GM19438 (cell line): ENCODE data around the gene AGER.

Experiments used
- ATAC-seq: cut with Tn5 transposase; IDR thresholded peaks from one replicate; pipeline ENCODE4 v1.9.1; 2021; ENCODE audit warnings: low read depth; ENCODE audit not compliant: unreplicated experiment

Gene AGER

GRCh38 chr6:32174416-32174815 lies 9.6 kb downstream of the AGER start:
- ATAC-seq, result no peak

DNA sequence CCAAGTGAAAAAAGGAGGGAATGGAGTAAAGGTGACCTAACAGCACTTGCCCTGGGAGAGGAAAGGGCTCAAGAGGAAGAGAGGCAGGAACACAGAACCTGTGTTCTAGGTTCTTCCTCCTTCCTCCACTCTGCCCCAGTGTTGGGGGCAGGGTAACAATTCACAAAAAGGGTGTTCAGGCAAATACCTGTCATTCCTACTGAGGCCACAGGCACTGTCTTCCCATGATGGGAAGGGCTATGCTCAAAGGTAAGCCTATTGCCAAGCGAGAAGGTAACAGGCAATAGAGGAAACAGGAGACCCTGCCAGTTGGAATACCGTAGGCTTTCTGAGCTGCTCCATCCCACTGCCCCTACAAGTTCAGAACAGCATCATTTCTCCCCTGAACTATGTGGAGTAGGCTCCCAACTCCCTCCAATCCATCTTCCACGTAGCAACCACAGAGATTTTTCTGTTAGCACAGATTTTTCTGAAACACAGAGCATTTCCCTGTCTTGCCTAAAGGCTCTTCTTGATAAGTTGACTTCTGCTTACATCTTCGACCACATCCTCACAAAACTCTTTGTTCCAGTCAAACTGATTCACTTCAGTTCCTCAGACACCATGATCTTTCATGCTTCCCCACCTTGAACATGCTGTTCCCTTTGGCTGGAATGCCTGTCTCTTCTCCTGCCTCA lies 10.9 kb downstream of the AGER start:
- no peak for ATAC-seq

- no peak for ATAC-seq
Observed at GRCh38 chr6:32171234-32171633, 12.8 kb downstream of the AGER start.

DNA sequence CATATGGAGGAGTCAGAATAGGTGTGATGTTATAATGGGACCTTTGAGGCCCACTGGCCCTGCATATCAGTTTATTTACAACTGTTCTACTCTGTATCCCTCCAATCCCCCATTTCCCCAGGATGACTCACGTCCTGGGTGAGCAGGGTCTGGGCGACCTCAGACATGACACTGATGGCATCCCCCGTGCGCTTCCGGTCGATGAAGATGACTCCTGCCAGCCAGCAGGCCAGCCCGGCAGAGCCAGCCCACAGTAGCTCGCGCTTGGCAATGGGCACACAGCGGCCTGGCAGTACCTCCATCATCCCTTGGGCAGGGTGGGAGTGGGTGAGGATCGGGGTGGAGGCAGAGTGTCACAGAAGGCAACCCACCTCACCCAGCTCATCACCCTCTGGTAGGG lies 13.8 kb downstream of the AGER start:
- no peak for ATAC-seq

GRCh38 chr6:32168807-32169591 lies 15.1 kb downstream of the AGER start:
- ATAC-seq, result no peak

GRCh38 chr6:32168350-32168749 lies 15.7 kb downstream of the AGER start:
- ATAC-seq, result no peak

- no peak for ATAC-seq
Observed at GRCh38 chr6:32167761-32168262, 16.2 kb downstream of the AGER start.

- no peak for ATAC-seq
Observed at GRCh38 chr6:32167154-32167760, 16.8 kb downstream of the AGER start.

- ATAC-seq, result no peak
Observed at GRCh38 chr6:32166411-32167061, 17.5 kb downstream of the AGER start.

GRCh38 chr6:32164295-32164694 lies 19.8 kb downstream of the AGER start, which contains the start of gene EGFL8:
Gene EGFL8 (plus strand): TSS chr6:32164595. CDS start chr6:32166166, 1,571 bp downstream.
- no peak for ATAC-seq

- ATAC-seq, result no peak
Observed at GRCh38 chr6:32163559-32164258, 20.3 kb downstream of the AGER start.

DNA sequence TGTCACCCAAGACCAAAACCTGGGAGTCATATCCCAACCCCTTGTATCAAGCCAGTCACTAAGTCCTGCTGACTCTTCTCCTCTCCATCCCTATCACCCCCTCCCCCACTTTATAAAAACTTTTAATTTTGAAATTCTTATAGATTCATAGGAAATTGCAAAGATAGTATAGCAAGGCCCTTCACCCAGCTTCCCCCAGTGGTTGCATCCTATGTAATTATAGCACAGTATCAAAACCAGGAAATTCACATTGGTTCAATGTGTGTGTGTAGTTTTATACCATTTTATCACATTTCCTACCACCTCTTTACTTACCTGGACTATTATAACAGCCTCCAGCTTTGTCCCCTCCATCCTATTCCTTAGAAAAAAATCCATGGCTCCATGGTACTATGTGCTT lies 26.0 kb downstream of the AGER start:
- ATAC-seq, result no peak

DNA sequence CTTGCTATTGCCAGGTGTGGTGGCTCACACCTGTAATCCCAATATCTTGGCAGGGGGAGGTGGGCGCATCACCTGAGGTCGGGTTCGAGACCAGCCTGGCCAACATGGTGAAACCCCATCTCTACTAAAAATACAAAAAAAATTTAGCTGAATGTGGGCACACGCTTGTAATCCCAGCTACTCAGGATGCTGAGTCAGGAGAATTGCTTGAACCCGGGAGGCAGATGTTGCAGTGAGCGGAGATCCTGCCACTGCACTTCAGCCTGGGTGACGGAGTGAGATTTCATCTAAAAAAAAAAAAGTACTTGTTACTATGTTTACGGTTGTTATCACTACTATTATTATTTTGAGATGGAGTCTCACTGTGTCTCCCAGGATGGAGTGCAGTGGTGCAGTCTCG lies 27.2 kb downstream of the AGER start:
- no peak for ATAC-seq

GRCh38 chr6:32154514-32155161 lies 29.4 kb downstream of the AGER start:
- ATAC-seq, result no peak

- ATAC-seq, result no peak
Observed at GRCh38 chr6:32153564-32154513, 30.2 kb downstream of the AGER start, which contains the start of gene PPT2. Gene PPT2 (plus strand): TSS chr6:32154141. CDS start chr6:32154595, 454 bp downstream.

DNA sequence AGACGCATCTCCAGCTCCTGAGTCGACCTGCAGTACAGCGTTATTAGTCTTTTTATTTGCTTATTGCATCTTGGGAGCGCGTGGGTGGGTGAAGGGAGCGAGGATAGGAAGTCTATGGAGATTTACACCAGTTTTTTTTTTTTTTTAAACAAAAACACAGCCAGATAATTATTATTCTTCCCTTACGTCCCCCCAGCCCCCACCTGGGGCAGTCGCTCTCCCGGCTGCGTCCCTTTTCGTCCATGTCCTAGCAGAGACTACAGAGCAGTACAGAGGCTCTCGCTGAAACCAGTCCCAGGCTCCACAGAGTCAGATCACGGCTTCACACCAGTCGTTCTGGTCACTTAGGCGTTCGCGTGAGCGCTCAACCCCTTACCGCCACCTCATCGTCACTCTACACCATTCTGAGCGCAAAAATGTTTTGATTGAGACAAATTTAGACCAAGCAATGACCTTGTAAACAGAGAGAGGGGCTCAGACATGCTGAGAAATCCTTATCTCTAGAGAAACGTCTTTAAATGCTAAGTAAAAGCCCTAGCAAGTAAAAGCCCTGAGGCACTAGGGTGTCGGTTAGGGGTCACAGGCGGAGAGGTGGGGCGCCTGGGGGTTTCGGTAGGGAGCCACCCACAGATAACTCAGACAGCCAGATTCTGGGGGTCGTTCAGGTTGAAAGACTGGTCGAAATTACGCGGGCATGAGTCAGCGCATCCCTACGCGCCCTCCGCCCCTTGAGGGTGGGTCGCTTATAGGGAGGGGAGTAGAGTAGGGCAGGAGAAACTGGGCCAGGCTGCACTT lies 31.1 kb downstream of the AGER start:
- no peak for ATAC-seq

DNA sequence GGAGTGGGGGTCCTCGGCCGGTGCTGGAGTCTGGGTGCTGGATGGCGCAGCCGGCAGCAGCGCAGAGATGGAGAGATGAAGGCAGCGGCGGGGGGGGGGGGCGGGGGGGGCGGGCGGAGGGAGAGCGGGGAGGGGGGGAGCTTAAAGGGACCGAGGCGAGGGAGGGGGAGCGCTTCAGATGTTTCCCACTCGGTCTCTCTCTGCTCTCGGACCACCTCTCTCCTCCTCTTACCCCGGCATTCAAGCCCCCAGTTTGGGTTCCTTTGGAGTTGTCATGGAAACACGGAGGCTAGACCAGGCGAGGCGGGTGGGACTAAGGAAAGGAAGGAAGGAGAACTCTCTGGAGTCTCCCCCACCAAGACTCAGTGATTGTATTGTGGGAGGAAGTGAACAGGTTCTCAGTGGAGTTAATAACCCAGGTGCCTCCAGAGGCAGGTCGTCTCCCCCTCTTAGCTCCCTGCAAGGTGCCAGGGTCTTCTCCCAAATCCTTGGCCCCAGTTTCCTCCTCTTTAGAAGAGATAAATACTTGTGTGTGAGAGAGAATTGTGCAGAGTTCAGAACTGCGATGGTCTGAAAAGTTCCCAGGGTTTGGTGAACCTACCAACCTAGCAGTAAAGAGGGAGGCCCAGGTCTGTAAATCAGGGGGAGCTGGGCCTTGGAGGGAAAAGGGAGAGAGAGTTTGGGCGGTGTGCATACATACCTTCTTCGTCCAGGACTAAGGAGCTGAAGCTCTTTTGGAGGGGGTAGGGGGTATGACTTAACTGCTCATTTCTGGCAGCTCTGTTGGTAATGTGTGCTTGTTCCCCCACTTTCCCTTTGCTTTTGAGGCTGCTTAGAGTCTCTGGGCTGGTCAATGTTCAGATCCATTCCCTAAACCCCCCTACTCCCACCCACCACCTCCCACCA lies 31.9 kb downstream of the AGER start, which contains the start of gene PRRT1:
TSS of gene PRRT1 (minus strand) at position 77 of the 906 bp plus-strand sequence. CDS start 112 bp downstream, outside the sequence.
- ATAC-seq, result no peak
